Cardiac muscle cell (in vitro differentiated cells and primary cell): Measurements from ENCODE around the gene NUP37. TPM values are rescaled to one million over a fixed set of nuclear protein-coding genes. Genes with fewer than 3 reads are reported as not detected.

Experiments
- DNase-seq, 2 donors: peaks; one replicate each; pipeline versions ENCODE4 v3.0.0 to v3.0.0-alpha.2; 2010 to 2017; ENCODE audit warnings: low read depth in 1 of 2, low spot score in 1 of 2
- H3K27ac ChIP-seq: fragments of 200-600 bp; sonication (generic); 2 replicates; pipeline ENCODE4 v1.5.1; 2016
- H3K27me3 ChIP-seq: fragments of 200-600 bp; sonication (generic); 2 replicates; pipeline ENCODE4 v1.6.0; 2016; ENCODE audit warnings: control low read depth
- H3K36me3 ChIP-seq: fragments of 200-600 bp; sonication (generic); 2 replicates; pipeline ENCODE4 v1.5.1; 2016; ENCODE audit warnings: control low read depth
- H3K4me1 ChIP-seq: fragments of 200-600 bp; sonication (generic); 2 replicates; pipeline ENCODE4 v1.8.1; 2017; ENCODE audit warnings: low read depth, mild to moderate bottlenecking, mixed run types
- H3K4me3 ChIP-seq: fragments of 200-600 bp; sonication (generic); 2 replicates; pipeline ENCODE4 v1.5.1; 2016; ENCODE audit warnings: mild to moderate bottlenecking
- H3K9me3 ChIP-seq: fragments of 200-600 bp; sonication (generic); 2 replicates; pipeline ENCODE4 v1.5.1; 2017; ENCODE audit warnings: low read depth, mild to moderate bottlenecking, control low read depth
- polyA plus RNA-seq: library from polyadenylated mRNA; unstranded; fragments of >200 nt; fragmentation: Nextera tagmentation; extraction: Ambion mirVana; gene quantifications from 2 replicates; pipeline ENCODE4 v1.2.1, GENCODE V29; 2016
- total RNA-seq: library from RNA; depleted of rRNA; stranded (reverse); fragments of >200 nt; gene quantifications from 2 replicates; pipeline ENCODE4 v1.2.3, GENCODE V29; 2016
- TF ChIP-seq, protein P1 (sequence below): IDR thresholded peaks from 2 replicates; pipeline ENCODE4 v1.5.1; 2012; ENCODE audit warnings: low read depth, mild to moderate bottlenecking, low read length

NUP37 gene
- total and polyA plus RNA-seq, 2 experiments from 2014 or later: 45.5 to 46.4 TPM

DNA sequence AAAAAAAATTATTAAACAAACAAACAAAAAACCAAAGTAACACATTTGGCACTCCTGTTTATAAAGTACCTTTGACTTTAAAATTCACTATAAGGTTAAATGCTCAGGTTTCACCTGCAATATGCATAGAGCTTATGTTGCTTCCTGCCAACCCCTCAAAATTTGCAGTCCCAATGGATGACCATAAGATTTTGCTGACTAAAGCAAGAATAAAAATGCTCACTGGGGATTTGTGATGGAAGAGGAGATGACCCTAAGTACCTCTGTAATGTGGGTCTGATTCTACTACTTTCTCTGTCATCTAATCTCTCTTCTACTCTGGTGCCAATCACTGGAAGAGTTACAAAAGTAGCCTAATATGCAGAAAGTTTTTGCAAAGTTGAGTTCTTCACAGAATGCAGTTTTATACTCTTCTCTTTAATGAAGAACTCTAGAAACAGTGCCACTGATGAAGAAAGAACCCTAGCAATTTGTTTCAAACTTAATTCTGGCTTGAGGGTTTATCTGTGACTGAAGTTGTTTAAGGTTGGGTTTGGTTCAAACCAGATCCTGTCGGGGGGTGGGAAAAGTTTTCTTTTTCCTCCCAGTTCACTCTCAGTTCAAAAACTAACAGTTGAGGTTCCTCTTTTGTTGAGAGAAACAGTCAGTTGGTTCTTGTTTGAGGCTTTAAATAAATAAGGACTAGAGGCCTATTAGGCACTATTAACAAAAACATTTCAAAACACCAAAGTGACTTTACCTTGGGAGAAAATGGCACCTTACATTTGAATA is 69.1 kb downstream of the NUP37 start:
- Histone ChIP-seq H3K4me1 (peaks cover 5% of the 10 kb centered on the region), H3K27ac (no peak overlapping the region), H3K4me3 (no peak overlapping the region), H3K27me3 (no peaks in the 10 kb centered on the region), H3K36me3 (no peaks in the 10 kb centered on the region), H3K9me3 (no peaks in the 10 kb centered on the region)
- no peak for DNase-seq
- TF ChIP-seq, protein P1, sequence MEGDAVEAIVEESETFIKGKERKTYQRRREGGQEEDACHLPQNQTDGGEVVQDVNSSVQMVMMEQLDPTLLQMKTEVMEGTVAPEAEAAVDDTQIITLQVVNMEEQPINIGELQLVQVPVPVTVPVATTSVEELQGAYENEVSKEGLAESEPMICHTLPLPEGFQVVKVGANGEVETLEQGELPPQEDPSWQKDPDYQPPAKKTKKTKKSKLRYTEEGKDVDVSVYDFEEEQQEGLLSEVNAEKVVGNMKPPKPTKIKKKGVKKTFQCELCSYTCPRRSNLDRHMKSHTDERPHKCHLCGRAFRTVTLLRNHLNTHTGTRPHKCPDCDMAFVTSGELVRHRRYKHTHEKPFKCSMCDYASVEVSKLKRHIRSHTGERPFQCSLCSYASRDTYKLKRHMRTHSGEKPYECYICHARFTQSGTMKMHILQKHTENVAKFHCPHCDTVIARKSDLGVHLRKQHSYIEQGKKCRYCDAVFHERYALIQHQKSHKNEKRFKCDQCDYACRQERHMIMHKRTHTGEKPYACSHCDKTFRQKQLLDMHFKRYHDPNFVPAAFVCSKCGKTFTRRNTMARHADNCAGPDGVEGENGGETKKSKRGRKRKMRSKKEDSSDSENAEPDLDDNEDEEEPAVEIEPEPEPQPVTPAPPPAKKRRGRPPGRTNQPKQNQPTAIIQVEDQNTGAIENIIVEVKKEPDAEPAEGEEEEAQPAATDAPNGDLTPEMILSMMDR: no peak

DNA sequence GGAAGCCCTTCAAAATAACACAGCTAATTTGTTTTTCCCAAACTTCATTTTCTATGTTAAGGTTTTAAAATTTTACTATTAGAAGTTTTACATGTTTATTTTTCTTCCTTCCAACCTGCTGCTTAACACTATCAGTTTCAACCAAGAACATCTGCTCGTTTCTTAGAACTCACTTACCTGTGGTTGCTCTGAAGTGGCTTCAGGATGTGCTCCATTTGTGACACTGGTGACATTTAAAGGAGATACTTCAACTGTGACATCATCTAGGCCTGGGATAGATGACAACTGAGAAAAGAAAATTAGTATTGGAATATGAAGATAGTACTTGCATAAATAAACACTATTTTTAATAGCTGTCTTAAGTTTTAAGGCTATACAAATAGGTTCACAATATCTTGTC is 76.0 kb downstream of the NUP37 start:
- Histone ChIP-seq H3K36me3 (peaks cover 14% of the 10 kb centered on the region), H3K9me3 (no peaks in the 10 kb centered on the region), H3K27ac (no peak overlapping the region), H3K4me3 (no peak overlapping the region), H3K4me1 (no peaks in the 10 kb centered on the region), H3K27me3 (no peaks in the 10 kb centered on the region)
- DNase-seq: no peak
- TF ChIP-seq, protein P1: no peak

DNA sequence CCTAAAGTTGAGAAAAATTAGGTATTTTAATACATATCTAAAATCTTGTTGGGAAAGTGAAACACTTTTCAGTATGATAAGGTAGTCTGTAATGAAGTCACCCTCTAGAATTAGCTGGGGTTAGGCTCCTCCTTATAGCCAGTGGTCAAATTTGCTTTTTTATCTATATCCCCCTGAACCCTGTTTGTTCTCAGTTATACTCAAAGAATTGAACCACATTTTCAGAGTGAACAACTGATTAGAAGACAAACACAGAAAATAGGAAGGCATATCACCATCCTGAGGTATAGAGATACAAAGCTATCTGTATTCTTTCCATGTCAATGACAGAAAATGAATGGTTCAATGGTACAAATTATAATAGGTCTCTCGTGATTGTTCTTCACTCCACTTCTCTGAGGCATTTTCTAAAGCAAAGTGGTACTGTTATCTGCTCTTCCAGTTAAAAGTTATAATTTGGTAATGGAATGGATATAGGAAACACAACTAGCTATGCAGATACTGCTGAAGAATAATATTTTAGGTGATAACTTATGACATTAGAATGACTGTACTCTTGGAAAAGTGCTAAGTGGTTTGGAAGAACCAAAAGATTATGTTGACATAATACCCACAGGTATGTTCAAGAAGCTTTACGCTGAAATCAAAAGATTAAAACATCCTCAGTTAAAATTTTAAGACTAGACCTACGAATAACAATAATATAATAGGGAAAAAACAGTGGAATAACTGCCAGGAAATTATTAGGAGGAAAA is 85.7 kb downstream of the NUP37 start:
- TF ChIP-seq, protein P1: no peak
- no peaks in the 10 kb centered on the region for H3K4me1 ChIP-seq
- DNase-seq: peak in 1 of 2 donors; percentile 7
- no peaks in the 10 kb centered on the region for H3K27me3 ChIP-seq
- no peak overlapping the region for H3K27ac ChIP-seq
- H3K4me3 ChIP-seq: no peak overlapping the region
- no peaks in the 10 kb centered on the region for H3K9me3 ChIP-seq
- H3K36me3 ChIP-seq: peaks cover 8% of the 10 kb centered on the region

DNA sequence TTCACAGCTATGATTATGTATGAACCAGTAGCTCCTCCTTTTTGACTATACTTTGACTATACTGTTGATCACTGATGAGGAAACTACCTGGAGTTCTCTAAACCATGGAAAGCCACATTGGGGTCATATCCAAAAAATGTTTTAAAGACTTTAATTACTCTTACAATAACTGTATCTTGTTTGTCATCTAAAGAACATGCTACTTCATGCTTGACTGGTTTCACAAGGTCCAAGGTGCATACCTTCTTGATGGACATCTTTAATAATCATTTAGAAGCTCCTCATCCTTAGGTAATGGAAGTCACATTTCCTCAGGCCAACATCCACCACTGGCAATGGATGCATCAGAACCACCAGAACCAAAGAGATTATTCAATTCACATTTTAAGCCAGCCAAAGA is 88.1 kb downstream of the NUP37 start:
- H3K27me3 ChIP-seq: no peaks in the 10 kb centered on the region
- no peak overlapping the region for H3K27ac ChIP-seq
- no peaks in the 10 kb centered on the region for H3K9me3 ChIP-seq
- TF ChIP-seq, protein P1: no peak
- peaks cover 3% of the 10 kb centered on the region for H3K36me3 ChIP-seq
- no peak for DNase-seq
- no peaks in the 10 kb centered on the region for H3K4me1 ChIP-seq
- H3K4me3 ChIP-seq: no peak overlapping the region

DNA sequence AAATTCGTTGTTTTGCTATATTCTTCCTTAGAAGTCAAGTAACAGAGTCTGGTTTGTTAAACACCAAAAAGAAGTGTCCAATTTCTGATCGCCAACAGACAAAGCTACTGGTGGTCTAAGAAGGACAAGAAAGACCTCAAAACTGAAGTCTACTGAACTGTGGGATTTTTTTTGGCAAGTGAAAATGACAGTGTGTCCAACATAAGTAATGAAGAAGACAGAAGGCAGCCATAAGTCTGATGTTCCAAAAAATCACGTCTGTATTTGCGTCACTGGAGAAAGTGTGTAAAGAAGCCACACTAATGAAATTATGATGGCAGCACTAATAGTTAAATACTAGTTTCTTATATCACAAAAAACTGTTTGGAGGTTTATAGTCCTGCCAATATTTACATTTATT is 90.8 kb downstream of the NUP37 start:
- Histone ChIP-seq H3K9me3 (no peaks in the 10 kb centered on the region), H3K4me3 (no peak overlapping the region), H3K36me3 (no peaks in the 10 kb centered on the region), H3K27ac (no peak overlapping the region), H3K27me3 (no peaks in the 10 kb centered on the region), H3K4me1 (no peaks in the 10 kb centered on the region)
- TF ChIP-seq, protein P1: no peak
- DNase-seq: peak in 1 of 2 donors; percentile 9
